Measurements from ENCODE around the gene IL17REL. TPM values are rescaled to one million over a fixed set of nuclear protein-coding genes. Genes with fewer than 3 reads are reported as not detected.

IL17REL gene
- total RNA-seq, 4 donors from 2014 or later, result not detected

GRCh38 chr22:49997251-49997599 is 15.3 kb downstream of the IL17REL start:
- peaks cover 0 to 16% (median 3%) of the 10 kb centered on the region in 3 donors for H3K4me1 ChIP-seq
- WGBS, 2 donors, result 70% methylated on average over 4 of the region's 12 CpGs; no CpG with 5 or more reads in 1 of the 2 donors
- no peaks in the 10 kb centered on the region for H3K36me3 ChIP-seq
- intact Hi-C loops (cut with DNase I), result no loop called here
- H3K27ac ChIP-seq, result no peak overlapping the region
- TF ChIP-seq CTCF (IDR thresholded peaks at IDR 0.05) (no peak), POLR2A (IDR thresholded peaks at IDR 0.05) (no peak)
- H3K27me3 ChIP-seq, result peaks cover 0 to 40% (median 0%) of the 10 kb centered on the region in 4 donors
- no peak for DNase-seq
- no peak overlapping the region for H3K4me3 ChIP-seq
- H3K9me3 ChIP-seq, result no peaks in the 10 kb centered on the region

- DNase-seq, result no peak
- TF ChIP-seq CTCF (IDR thresholded peaks at IDR 0.05), result no peak
- TF ChIP-seq POLR2A (IDR thresholded peaks at IDR 0.05), result no peak
- 30 to 56% methylated on average over 2 to 3 of the region's 19 CpGs for WGBS, 2 donors
- H3K27ac ChIP-seq, result no peak overlapping the region
- peaks cover 0 to 16% (median 3%) of the 10 kb centered on the region in 3 donors for H3K4me1 ChIP-seq
- no peaks in the 10 kb centered on the region for H3K9me3 ChIP-seq
- H3K36me3 ChIP-seq, result no peaks in the 10 kb centered on the region
- H3K4me3 ChIP-seq, result no peak overlapping the region
- intact Hi-C loops (cut with DNase I), result no loop called here
- H3K27me3 ChIP-seq, result peaks cover 0 to 35% (median 0%) of the 10 kb centered on the region in 4 donors
Observed at GRCh38 chr22:49996518-49997250, 15.9 kb downstream of the IL17REL start.

GRCh38 chr22:49996119-49996517 is 16.4 kb downstream of the IL17REL start:
- no CpG with 5 or more reads among the region's 4 CpGs for WGBS, 2 donors
- intact Hi-C loops (cut with DNase I), result no loop called here
- H3K36me3 ChIP-seq, result no peaks in the 10 kb centered on the region

GRCh38 chr22:49995361-49996118 is 17.0 kb downstream of the IL17REL start:
- H3K36me3 ChIP-seq, result no peaks in the 10 kb centered on the region
- H3K4me1 ChIP-seq, result peaks cover 0 to 16% (median 3%) of the 10 kb centered on the region in 3 donors
- no peak for DNase-seq
- H3K9me3 ChIP-seq, result peaks cover 0 to 9% (median 8%) of the 10 kb centered on the region in 3 donors
- H3K27ac ChIP-seq, result no peak overlapping the region
- peaks cover 0 to 25% (median 0%) of the 10 kb centered on the region in 4 donors for H3K27me3 ChIP-seq
- TF ChIP-seq POLR2A (IDR thresholded peaks at IDR 0.05), result no peak
- no peak for TF ChIP-seq CTCF (IDR thresholded peaks at IDR 0.05)
- 44 to 80% methylated on average over 1 to 2 of the region's 10 CpGs for WGBS, 2 donors
- H3K4me3 ChIP-seq, result no peak overlapping the region
- intact Hi-C loops (cut with DNase I), result no loop called here

More at GRCh38 chr22:49996119-49996517, 16.4 kb downstream of the IL17REL start:
- Histone ChIP-seq H3K27me3 (peaks cover 0 to 30% (median 0%) of the 10 kb centered on the region in 4 donors), H3K4me1 (peaks cover 0 to 16% (median 3%) of the 10 kb centered on the region in 3 donors), H3K4me3 (no peak overlapping the region), H3K9me3 (peaks cover 0 to 4% (median 3%) of the 10 kb centered on the region in 3 donors), H3K27ac (no peak overlapping the region)
- no peak for DNase-seq
- TF ChIP-seq CTCF (IDR thresholded peaks at IDR 0.05) (no peak), POLR2A (IDR thresholded peaks at IDR 0.05) (no peak)

GRCh38 chr22:49995041-49995360 is 17.6 kb downstream of the IL17REL start:
- H3K4me3 ChIP-seq, result no peak overlapping the region
- H3K27ac ChIP-seq, result no peak overlapping the region
- peaks cover 0 to 20% (median 0%) of the 10 kb centered on the region in 4 donors for H3K27me3 ChIP-seq
- intact Hi-C loops (cut with DNase I), result no loop called here
- H3K36me3 ChIP-seq, result no peaks in the 10 kb centered on the region
- DNase-seq, result no peak
- TF ChIP-seq CTCF (IDR thresholded peaks at IDR 0.05) (no peak), POLR2A (IDR thresholded peaks at IDR 0.05) (no peak)
- WGBS, 2 donors, result 37% methylated on average over 2 of the region's 3 CpGs; no CpG with 5 or more reads in 1 of the 2 donors
- H3K9me3 ChIP-seq, result peaks cover 0 to 9% (median 8%) of the 10 kb centered on the region in 3 donors
- peaks cover 0 to 13% (median 3%) of the 10 kb centered on the region in 3 donors for H3K4me1 ChIP-seq
